Activated naive CD4-positive, alpha-beta T cell treated with anti-CD3 and anti-CD28 coated beads, Interleukin-2, amount 50 U/mL, for 16 hours (primary cell): Measurements from ENCODE around the gene RAD18.

Experiments
- DNase-seq: peaks from one replicate; pipeline ENCODE4 v3.0.0-alpha.2; 2020

The RAD18 gene

GRCh38 chr3:8856721-8857120 is 106.6 kb downstream of the RAD18 start:
- DNase-seq = no peak

GRCh38 chr3:8856071-8856470 is 107.2 kb downstream of the RAD18 start:
- DNase-seq = no peak

DNA sequence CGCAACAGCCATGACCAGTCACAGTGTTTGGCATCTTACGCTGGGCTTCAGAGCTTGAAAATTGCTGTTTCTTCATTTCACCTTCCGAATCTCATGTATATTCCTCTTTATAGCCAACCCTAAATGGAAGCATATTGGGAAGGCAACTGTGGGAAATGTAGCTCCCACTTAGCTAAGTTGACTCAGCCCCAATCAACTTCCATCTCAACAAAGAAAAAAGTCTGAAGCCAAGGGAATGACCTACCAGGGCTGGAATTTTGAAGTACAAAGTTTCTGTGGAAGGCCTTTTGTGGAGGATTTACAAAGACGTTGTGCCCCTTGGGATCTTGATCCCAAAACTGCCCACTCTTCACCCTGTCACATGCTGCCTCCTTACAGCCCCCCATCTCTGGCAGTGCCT is 108.6 kb downstream of the RAD18 start:
- no peak for DNase-seq

DNA sequence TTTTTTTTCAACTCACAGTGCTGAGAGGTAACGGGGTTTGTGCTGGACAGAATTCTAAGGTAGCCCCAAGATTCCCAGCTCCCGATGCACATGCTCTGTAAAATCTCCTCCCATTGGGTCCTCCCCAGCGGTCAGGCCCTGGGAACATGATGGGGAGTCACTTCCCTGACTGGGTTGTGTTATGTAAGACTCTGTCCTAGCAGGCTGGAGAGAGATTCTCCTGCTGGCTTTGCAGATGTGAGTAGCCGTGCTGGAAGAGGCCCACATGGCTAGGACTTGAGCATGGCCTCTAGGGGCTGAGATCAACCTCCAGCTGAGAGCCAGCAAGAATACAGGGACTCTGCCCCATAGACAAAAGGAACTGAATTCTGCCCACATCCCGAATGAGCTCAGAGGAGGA is 110.2 kb downstream of the RAD18 start:
- DNase-seq = no peak

DNA sequence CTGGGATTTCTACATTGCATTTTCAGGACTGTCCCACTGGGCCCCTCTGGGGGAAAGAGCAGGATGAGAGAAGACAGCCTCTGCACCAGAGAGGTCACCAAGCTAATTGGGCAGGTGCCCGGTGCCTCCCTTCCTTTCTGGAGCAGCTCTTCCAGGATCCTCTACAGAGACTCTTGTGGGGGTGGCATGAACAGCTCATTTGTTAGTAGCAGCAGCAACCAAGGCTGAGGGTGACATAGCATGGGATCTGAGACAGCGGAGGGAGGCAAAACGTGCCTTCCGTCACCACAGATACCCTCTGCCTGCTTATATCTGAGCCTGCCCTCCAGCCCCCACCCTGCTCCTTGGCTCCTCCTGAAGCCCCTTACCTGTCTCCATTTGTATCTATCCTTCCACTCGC is 110.8 kb downstream of the RAD18 start:
- DNase-seq = no peak

- DNase-seq = no peak
Observed at GRCh38 chr3:8851703-8852102, 111.6 kb downstream of the RAD18 start.

DNA sequence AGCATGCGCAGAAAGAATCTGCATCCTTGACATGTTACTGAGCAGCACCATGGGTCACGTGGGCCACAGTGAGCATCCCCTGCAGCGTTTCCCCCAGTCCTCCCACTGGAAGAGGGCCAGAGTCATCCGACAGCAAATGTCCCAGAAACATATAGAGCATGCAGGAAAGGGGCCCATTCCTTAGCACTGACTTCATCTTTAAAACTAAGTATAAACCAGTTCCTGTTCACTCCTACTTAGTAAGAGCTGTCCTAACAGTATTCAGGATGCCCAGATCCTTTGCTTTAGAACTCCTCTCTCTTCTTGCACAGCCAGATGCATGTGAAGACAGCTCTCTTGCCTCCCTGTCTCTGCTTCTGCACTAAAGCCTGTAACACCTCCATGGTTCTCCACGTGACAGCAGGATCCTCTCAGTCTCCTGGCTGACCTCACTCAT is 114.6 kb downstream of the RAD18 start:
- no peak for DNase-seq

DNA sequence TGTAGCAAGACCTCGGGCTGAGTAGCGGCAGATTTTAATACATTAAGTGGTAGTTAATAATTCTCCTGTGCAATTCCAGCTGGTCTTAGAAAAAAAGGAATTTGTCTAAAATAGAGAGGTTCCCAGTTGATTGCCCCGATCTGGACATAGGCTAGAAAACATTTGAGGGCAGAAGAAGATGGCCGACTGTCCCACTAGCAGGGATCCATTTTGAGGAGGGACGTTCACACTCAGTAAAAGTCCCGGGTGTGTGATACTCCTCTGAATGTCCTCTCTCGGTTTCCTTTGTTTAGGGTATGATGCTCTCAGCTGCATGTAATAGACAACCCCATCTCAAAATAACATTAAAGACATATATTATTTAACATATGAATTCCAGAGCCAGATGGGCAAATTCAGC is 116.0 kb downstream of the RAD18 start:
- no peak for DNase-seq

DNA sequence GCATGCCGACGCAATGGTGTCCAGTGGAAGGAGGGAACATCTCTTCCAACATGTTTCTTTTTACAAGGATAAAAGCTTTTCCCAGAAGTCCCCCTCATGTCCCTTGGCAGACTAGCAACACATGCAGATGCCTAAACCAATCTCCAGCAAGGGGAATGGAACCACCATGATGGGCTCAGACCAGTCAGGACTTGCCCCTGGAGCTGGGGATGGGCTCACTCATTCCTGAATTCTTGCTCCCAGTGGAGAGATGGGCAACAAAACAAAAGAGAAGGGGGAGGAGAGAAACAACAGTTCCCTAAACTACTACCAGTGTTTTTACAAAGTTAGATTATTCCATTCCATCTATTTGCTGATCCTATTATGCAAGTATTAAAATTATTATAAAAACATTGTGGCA is 117.1 kb downstream of the RAD18 start:
- no peak for DNase-seq

DNA sequence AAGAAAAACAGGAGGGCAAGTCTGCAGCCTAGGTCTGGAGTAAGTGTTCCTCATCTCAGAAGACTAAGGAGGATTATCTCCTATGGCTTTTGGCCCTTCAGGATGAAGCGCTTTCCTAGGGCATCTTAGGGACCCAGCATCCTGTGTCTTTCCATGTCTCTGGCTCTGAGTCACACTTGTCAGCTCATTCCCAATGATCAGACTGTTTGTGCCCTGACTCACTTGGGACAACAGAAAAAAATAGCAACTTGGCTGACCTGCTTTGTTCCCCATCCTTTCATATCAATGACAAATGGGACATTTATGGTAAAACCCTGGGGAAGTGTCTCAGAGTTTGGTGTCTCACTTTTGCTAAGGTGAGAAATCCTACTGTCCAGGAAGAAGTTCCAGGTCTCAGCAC is 117.6 kb downstream of the RAD18 start:
- DNase-seq = no peak

- DNase-seq = no peak
Observed at GRCh38 chr3:8843347-8843746, 119.9 kb downstream of the RAD18 start.

GRCh38 chr3:8842293-8842692 is 121.0 kb downstream of the RAD18 start:
- no peak for DNase-seq

GRCh38 chr3:8841472-8841871 is 121.8 kb downstream of the RAD18 start:
- no peak for DNase-seq

DNA sequence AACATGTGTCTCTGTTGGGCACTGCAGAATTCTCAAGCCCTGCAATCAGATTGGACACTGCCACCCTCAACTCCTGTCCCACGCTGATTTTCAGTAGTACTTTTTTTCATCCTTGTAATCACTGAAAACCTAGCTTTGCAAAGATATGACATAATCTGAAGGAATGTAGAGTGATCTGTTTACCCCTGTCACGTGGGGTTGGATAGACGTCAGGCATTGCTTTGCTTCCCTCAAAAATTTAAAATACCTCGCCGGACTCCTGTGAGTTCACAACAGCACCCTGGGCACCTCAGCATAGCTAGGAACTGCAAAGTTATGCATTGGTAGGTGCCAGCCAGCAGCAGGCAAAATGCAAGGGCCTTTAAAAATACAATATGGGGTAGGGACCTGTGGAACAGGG is 122.7 kb downstream of the RAD18 start:
- DNase-seq = no peak

- DNase-seq = no peak
Observed at GRCh38 chr3:8839607-8840325, 123.5 kb downstream of the RAD18 start.

DNA sequence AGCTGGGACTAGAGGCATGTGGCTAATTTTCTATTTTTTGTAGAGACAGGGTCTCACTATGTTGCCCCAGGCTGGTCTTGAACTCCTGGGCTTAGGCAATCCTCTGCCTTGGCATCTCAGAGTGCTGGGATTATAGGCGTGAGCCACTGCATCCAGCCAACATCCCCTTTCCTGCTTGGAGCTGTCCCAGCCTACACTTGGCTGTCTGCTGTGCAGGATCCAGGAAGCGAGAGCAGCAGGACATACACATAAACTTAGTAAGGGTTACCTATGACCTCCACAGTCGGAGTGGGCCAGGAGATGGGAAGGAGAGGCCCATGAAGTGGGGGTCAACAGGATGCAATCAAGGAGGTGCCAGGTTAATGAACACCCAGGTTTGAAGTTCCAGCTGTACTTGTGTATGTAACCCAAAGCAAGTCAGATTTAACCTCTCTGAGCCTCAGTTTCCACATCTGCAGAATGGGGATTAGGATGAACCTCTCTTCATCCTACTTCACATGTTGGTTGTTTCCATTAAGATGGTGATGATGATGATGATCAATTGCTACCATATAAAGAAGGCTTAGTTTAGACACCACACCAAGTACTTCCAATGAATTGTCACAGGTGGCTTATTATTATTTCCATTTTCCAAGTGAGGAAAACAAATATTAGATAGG is 124.4 kb downstream of the RAD18 start:
- no peak for DNase-seq

DNA sequence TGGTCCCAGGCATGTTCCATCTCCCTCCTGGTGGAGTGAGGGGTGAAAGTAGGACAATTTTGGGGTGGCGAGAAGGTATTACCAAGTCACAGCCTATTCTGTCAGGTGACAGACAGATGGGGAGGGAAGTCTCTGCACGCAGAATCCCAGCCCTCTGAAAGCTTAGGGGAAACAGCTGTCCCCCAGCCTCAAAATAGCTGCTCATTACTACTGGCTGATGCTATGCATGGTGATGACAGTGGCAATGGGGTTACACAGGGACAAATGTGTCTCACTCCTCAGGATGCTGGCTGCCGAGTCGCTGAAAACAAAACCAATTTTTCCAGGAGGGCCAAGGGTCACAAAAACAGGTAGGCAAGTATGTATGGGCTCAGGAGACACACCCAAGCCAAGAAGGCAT is 125.0 kb downstream of the RAD18 start:
- no peak for DNase-seq

DNA sequence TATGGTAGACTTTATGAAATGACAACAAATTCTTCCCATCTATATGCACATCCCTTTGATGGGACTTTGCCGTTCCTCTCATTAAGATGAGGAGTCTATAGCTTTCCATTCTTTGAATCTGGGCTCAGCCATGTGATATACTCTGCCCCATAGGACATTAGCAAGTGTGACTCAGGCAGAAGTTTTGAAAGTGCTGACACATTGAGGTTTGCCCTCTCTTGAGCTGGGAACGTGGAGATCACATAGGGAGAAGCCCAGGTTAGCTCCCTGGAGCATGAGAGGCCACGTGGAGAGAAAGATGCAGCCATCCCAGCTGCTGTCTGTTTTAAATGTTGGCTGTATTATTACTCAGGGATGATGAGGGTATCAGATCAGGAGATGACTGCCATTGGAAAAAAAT is 126.1 kb downstream of the RAD18 start:
- no peak for DNase-seq

GRCh38 chr3:8836096-8836495 is 127.2 kb downstream of the RAD18 start:
- DNase-seq = no peak

DNA sequence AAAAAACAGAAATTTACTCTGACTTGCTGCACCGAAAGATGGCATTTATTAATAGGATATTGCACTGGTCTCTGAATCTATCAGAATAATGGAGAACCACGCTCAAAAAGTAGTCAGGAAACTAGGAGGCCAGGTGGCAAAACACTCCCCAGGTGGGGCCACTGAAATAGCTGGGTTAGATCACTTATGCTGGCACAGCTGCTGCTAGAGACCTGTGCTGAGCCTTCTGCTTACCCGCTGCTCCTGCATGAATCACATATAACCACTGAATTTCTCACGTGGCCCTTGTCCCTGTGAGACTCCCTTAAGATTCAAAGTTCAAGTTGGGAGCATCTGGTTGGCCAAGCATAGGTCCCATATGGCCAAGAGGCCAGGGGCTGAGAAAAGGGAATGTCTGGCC is 127.9 kb downstream of the RAD18 start:
- DNase-seq = no peak

DNA sequence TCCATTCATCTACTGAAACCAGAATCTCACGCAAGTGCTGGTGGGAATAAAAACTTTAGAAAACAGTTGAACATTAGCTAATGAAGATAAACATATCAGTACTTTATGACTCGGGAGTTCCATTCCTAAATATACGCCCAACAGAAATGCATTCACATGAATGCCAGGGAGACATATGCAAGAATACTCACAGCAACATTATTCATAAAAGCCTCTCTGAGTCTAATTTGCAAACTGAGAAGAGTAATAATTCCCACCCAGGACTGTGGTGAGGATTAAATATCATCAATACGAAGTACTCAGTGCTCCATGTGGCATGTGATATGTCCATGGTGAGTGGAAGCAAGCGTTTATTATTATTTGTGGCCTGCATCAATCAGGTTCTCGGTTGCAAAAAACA is 128.3 kb downstream of the RAD18 start:
- DNase-seq = no peak

DNA sequence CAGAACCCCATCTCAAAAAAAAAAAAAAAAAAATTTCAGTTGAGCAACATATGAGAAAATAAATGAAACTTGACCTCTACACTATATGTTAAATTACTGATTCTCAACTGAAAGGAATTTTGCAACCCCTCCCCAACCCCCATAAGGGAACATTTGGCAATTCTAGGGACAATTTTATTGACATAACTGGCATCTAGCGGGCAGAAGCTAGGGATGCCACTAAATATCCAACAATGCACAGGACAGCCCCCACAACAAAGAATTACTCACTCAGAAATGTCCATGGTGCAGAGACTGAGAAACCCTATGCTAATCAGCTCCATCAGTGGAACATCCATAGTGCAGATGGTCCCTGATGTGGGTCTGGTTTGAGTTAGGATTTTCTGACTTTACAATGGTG is 135.6 kb downstream of the RAD18 start:
- DNase-seq = no peak
